Activated CD4-positive, alpha-beta T cell treated with anti-CD3 and anti-CD28 coated beads, Interleukin-2, amount 50 U/mL, for 16 hours (primary cell): Measurements from ENCODE around the gene ZNF768.

ENCODE experiments used
- DNase-seq: peaks from one replicate; pipeline ENCODE4 v3.0.0-alpha.2; 2020

Gene ZNF768

DNA sequence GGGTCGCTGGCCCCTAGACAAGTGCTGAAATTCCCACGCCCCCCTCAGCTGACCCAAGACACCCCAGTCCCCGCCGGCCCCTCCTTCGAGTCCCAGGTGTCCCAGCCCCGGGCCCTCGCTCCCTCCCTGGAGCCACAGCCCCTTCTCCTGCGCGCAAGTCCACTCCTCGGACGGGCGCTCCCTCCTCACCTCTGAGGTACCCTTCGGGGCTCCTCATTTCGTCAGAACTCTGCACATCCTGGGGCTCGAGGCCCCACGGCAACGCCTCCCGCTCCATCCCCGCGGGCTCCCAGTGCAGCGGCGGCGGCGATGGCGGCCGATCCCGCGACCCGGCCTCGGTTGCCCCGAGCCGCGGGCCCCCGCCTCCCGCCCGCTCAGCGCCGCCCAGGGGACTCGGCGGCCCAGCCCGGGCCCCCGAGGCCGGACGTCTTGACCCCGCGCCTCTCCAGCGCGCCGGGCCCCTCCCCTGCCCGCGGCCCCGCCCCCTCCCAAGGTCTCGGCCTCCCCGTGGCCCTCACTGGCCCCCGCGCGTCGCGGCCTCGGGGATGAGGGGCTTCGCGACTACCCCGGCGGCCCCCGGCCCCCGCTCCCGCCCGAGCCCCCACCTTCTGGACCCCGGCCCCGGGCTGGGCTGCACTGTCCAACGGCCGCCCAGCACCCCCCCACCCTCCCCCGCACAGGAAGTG, at the start of gene ZNF768:
Gene ZNF768 (minus strand): TSS at position 430 of the 686 bp plus-strand sequence. CDS start 153 bp downstream, at position 277.
- peak; percentile 20 for DNase-seq

DNA sequence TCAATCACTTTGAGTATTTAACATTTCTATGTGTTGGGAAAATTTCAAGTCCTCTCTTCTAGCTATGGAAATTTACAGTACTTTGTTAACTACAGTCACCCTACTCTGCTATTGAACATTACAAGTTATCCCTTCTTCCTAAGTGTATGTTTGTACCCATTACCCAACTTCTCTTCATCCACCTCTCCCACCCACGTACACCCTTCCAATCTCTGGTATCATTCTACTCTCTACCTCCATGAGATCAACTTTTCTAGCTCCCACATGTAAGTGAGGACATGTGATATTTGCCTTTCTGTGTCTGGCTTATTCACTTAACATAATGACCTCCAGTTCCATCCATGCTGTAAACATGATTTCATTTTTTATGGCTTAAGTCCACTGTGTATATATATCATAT, 48.3 kb upstream of the ZNF768 start:
- DNase-seq: no peak

DNA sequence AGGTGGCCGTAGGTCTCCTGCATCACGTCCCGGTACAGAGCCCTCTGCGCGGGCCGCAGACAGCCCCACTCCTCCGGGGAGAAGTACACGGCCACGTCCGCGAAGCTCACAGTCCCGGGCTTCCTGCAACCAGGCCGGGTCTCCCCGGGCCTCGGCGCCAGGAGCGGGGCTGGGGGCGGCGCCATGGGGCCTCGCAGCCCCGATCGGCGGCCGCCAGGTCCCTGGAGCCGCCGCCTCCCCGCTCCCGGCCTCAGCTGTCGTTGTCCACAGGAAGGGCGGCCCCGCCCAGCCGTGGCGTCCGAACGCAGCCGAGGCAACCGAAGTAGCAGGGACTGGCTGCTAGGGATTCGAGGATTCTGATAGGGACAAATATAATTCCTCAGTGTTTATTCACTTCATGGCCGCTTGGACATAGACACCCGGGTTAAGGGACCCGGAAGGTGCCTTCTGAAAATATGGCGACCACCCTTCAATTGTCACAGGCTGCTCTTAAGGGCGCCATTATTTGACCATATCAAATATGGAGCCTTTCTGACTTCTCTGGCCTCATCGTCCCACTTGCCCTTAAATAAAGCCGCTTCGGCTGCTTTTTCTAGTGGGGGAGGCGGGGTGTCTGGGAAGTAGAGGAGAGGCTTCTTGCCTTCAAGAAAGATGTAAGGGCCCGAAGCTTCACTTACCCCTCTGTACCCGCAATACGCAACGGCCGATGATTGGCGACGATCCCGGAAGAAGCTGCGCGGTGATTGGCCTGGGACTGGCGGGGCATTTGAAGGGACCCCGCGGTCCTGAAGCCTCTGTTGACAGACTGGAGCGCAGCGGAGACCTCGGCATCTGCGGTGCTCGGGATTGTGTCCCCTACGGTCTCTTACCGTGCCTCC, 45.3 kb upstream of the ZNF768 start, which contains the start of gene ZNF688:
Gene ZNF688 (minus strand): TSS at position 270 of the 878 bp plus-strand sequence. CDS start 85 bp downstream, at position 185.
- peak; percentile 97 for DNase-seq

DNA sequence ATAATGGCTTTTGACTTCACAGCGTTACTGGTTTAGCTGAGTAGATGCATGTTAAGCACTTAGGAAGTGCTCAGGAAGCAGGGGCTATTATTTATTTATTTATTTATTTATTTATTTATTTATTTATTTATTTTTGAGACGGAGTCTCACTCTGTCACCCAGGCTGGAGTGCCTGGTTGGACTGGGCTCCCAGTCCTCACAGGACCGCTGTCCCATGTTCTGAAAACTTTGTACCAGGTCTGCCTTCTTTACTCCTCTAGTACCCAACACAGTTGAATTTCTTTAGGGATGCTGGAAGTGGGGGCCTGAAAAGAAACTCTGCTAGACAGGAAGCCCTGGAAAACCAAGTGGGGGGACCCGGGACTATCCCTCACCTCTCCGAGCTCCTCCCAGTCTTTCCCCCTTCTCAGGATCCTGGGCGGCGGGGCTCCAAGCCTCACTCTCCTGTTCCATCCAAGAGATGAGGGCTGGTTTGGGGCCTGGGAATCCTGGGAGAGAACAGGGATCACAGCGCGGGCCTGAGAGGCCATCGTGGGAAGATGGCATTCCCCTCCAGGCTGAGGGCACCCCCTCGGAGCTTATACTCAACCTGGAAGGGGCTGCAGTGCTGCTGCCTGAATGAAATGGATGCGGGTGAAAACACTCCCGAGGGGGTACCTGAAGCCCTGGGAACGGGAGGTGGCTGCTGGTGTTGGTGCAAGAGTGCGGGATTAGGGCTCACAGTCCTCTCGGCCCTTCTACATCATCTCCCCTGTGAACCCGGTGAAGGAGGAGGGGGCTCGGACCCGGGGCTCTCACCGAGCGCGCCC, 44.5 kb upstream of the ZNF768 start:
- no peak for DNase-seq

DNA sequence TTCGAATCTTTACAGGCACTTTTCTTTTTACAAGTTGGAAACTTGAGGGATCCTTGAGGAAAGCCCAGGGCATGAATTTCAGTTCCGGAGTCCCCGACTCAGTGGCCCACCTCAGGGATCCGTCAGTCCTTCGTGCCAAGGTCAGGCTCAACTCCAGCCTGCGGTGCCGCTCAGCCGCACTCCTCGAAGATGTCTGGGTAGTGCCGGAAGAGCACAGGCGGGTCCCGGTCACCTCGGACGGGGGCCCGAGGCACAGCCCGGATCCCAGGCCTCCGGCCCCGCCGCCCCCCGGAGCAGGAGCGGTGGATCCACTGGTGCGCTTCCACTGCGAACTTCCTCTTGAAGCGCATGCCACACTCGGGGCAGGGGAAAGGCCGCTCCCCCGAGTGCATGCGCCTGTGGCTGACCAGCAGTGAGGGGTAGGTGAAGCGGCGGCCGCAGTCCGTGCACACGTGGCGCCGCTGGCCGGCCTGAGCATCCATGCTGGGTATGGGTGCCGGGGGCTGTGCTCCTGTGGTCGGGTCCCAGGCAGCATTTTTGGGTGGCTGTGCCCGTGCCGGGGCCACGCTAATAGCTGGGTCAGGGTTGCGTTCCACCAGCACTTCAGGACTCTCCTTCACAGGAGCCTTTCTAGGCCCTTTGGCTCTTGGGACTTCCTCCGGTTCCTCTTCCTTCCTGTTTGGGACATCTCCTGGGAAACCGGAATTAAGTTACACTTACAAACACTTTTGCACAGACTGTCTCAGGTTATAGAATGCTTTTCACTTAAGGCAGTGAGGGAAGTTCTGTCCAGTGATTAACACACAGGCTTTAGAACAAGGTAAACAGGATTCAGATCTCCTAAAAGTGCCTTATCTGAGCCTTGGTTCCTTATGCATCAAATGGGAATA, 43.6 kb upstream of the ZNF768 start:
- no peak for DNase-seq

DNA sequence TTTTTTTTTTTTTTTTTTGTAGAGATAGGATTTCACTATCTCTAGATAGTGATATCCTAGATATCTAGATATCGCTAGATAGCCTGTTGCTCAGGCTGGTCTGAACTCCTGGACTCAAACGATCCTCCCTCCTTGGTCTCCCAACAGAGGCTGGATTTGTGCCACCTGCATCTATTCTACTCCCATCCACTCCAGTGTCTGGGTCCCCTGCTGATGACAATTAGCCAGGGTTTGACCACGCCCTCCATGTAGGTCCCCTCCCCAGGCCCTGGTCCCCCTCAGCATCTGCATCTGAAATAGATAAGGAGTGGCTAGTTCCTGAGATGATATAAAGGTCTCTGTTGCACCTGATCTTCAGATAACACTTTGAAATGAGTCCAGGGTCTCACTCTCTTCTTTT, 42.9 kb upstream of the ZNF768 start:
- no peak for DNase-seq

DNA sequence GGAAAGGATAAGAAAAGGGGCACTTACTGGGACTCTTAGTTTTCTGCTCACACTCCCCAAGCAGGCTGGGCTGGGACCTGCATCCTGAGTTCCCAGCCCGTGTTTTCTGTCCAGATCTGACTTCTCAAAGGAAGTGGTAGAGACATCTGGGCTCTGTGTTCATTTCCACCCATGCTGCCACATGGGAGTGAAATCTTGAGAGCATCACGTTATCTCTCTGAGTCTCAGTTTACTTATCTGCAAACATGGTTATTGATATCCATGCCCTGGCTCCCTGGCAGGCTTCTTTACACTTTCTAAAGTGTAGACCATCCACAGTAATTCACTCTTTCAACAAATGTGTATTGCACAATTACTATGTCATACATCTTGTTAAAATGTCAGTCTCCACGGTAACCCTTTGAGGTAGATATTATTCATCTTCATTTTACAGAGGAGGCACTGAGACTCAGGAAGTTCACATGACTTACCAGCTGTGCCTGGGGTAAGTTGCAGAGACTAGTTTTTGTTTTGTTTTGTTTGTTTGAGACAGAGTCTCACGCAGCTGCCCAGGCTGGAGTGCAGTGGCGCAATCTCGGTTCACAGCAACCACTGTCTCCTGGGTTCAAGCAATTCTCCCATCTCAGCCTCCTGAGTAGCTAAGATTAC, 41.7 kb upstream of the ZNF768 start:
- DNase-seq: peak; percentile 87

DNA sequence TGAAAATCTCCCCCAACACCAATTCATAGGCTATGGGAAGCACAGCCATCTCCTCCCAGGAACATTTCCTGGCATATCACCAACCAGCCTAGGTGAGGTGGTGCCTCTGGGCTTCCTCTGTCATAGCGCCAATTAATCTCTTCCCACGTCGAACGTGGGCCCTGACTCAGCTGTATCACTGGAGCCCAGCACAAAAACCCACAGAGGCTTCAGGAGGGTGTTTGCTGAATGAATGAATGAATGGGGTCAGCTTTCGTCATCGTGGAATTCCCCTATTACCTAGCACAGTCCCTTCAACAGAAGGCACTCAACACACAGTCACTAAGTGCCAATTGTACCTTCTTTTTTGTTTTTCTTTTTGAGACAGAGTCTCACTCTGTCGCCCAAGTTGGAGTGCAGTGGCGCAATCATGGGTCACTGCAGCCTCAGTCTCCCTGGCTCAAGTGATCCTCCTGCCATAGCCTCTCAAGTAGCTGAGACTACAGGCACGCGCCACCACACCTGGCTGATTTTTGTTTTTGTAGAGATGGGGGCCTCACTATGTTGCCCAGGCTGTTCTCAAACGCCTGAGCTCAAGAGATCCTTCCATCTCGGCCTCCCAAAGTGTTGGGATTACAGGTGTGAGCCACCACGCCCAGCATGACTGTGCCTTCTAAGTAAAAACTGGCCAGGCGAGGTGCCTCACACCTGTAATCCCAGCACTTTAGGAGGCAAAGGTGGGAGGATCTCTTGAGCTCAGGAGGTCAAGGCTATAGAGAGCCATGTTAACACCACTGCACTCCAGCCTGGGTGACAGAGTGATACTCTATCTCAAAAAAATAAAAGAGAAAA, 41.0 kb upstream of the ZNF768 start:
- DNase-seq: peak; percentile 85

DNA sequence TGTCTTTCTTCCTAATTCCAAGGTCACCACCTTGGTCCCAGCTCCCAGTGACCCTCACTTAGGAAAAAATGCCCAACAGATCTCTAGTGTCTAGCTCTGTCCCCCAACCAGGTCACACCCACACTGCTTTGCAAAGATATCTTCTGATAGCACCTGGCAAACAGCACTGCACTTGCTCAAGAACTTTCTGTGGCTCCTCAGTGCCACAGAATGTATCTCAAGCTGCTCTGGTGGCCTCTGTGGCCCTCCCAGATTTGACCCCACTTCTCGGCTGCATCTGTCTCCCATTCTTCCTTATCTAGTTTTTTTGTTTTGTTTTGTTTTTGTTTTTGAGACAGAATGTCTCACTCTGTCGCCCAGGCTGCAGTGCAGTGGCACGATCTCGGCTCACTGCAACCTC, 40.2 kb upstream of the ZNF768 start:
- no peak for DNase-seq

DNA sequence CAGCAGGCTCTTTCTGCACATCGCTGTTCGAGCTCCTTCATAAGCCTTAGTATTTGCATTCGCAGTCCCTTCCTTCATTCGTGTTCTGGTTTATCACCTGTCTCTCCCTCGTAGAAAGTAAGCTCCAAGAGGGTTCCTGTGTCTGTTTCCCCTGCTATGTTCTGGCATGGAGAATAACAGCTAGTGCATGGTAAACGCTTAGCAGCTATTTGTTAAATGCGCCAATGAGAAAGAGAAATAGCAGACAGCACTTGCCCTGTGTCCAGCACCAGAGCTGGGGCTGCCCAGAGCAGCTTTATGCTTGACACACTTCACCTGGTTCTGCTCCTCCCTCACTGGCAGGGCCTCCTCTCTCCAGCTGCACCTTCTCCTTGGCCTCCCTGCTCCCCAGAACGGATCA, 39.6 kb upstream of the ZNF768 start:
- no peak for DNase-seq

DNA sequence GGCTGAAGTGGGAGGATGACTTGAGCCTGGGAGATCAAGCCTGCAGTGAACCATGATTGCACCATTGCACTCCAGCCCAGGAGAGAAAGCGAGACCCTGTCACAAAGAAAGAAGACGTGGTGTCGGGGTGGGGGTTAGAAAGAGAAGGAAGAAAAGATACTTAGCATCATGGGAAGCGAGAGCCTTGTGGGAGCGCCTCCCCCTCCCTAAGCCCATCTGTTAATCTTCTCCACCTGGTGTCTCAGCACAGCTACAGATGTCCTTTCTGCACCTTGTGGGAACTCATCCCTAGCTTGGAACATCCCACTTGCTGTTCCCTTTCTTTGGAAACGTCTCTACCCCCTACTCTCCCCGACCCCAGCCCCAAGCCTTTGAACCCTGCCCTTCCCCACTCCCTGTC, 39.2 kb upstream of the ZNF768 start:
- no peak for DNase-seq

DNA sequence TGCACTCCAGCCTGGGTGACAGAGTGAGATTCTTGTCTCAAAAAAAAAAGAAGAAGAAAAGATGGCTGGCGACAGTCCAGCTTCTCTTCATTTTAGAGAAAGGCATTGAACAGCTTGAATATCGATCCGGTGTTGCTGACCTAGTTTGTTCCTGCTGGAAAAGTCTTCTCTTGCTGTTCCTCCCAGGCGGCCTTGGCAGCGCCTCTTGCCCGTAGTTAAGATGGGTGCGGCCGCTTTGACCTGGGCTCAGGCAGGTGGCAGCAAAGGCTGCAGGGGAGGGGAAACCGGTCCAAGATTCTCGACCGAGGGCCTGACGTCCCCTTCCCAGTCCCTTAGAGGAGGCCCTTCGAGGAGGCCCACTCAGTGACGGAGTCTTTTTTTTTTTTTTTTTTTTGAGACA, 35.7 kb upstream of the ZNF768 start:
- no peak for DNase-seq

DNA sequence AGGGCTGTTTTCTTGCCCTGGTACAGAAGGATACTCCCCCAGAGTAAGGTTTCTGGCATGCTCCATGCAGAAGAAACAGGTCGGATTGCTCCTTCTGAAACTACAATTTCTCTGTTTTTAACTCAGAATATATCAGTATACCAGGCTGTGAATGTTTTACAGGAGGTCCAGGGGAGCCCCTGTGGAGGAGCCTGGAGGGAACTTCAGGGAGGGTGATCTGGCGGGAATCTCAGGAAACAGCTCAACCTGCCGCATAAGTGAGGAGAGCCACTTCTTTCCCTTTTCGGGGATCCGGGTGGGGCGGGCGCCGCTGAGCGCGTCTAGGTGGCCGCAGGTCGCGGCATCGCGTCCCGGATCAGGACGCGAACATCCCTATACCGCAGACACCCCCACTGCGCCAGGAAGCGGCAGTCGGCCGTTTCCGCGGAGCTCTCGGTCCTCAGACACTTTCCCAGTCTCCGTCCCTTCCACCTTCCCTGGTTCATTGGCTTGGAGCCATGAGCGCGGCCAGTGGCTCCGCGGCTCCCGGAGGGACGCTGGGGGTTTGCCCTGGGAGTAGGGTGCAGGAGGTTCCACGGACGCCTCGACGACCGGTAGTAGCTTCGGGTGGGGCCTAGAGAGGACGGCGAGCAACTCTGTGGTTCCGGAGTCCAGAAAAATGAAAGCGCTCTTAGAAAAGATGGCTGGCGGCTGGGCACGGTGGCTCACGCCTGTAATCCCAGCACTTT, 34.9 kb upstream of the ZNF768 start:
- peak; percentile 27 for DNase-seq

DNA sequence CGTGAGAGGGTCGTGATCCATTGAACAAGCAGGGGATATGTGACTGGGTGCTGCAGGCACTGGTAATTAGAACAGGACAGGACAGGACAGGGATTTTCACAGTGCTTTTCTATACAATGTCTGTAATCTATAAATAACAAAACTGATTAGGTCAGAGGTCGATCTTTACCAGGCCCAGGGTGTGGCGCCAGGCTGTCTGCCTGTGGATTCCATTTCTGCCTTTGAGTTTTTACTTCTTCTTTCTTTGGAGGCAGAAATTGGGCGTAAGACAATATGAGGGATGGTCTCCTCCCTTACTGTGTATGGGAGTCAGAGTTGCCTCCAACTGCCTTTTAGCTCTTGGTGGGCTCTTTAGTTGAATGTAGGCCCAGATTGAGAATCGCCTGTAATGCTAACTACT, 33.3 kb upstream of the ZNF768 start:
- no peak for DNase-seq

DNA sequence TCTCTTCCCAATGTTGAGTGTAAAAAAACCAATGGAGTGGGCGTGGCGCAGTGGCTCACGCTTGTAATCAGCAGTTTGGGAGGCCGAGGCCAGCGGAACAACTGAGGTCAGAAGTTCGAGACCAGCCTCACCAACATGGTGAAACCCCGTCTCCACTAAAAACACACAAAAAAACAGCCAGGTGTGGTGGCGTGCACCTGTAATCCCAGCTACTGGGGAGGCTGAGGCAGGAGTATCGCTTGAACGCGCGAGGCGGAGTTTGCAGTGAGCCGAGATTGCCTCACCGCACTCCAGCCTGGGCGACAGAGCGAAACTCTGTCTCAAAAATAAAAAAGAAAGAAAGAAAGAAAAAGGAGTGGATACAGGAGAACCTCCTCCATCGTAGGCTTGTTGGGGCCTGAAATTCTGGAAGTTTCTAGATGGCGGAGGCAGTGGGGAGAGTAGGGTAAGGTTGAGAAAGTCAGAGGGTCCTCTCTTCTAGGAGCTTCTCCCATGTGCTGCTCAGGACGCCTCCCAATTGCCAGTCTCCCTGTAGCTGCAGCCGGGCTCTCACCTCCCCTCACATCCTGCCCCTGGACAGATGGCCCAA, 32.5 kb upstream of the ZNF768 start:
- no peak for DNase-seq

DNA sequence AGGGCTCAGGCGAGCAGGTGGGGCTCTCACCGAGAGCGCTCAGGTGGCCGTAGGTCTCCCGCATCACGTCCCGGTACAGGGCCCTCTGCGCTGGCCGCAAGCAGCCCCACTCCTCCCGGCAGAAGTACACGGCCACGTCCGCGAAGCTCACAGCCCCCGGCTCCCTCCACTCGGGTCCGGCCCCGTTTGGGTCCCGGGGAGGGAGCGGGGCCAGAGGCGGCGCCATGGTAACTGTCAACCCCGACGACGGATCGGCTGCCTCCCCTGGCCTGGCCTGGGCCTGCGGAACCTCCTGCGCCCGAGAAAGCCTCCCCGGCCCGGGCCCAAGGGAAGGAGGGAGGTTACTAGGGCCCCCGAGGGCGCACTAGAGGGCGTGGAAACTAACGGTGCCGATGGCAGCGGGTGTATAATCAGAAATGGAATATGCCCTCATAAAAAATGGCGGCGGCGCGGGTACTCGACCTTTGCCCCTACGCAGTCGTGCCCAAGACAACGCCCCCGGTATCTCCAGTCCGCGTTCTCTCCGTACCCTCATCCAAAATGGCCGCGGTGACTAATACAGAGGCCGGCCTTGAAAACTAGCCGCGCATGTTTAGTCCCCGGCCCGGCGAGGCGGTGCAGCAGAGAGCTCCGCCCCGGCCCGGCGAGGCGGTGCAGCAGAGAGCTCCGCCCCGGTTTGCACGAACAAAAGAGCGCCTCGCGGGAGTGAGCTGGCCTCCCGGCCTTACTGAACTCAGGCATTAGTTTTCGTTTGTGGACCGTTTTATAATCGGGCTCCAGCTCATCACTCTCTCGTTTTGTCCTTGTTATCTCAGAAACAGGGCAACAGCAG, 31.8 kb upstream of the ZNF768 start, which contains the start of gene ZNF764:
Gene ZNF764 (minus strand): TSS at position 418 of the 832 bp plus-strand sequence. CDS start 192 bp downstream, at position 226.
- peak; percentile 99 for DNase-seq

DNA sequence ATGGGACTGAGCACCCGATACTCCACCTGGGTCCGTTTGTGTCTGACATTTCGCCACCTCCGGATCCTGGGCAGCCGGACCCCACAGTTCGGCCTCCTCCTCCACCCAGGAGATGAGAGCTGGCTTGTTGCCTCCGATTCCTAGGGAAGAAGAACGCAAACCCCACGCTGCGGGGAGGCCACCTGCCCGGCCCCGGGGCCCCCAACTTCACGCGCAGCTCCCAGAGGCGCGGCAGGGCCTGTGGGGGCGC, 31.3 kb upstream of the ZNF768 start:
- DNase-seq: no peak

DNA sequence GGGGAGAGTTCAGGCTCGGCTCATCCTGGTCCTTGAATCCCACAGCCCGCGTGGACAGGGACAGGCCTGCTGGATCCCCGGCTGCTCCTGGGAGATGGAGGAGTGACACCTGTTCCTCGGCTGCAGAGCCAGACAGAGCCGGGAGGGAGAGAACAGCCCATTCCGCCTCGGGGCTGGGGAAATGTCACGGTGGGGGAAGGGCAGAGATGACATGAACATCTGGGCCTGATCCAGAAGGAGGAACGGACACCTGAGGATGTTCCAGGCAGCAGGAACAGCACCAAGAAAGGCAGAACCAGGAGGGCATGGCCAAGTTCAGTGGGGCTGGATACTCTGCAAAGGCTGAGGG, 29.7 kb upstream of the ZNF768 start:
- DNase-seq: no peak
